Astrocyte (in vitro differentiated cells and primary cell): ENCODE measurements around the gene ATP6V0D1. TPM values are rescaled to one million over a fixed set of nuclear protein-coding genes. Genes with fewer than 3 reads are reported as not detected.

ENCODE experiments used
- DNase-seq: peaks from one replicate; pipeline ENCODE4 v3.0.0-alpha.2; 2010; ENCODE audit warnings: low read depth
- FAIRE-seq: peaks from 2 replicates; lab custom pipeline; 2011; peaks lifted over from hg19 to GRCh38; lab: Jason Lieb, UNC
- H2AFZ ChIP-seq: 2 replicates; pipeline ENCODE4 v1.6.0; 2012; ENCODE audit warnings: low read depth, low read length, inconsistent platforms
- H3K27ac ChIP-seq: 2 replicates; pipeline ENCODE4 v1.5.1; 2011; ENCODE audit warnings: low read depth, low read length, inconsistent platforms
- H3K27me3 ChIP-seq: 2 replicates; pipeline ENCODE4 v1.6.0; 2011; ENCODE audit warnings: low read length, inconsistent platforms; ENCODE audit not compliant: insufficient read depth
- H3K36me3 ChIP-seq: 2 replicates; pipeline ENCODE4 v1.5.1; 2011; ENCODE audit warnings: low read length, inconsistent platforms; ENCODE audit not compliant: insufficient read depth
- H3K4me1 ChIP-seq: 2 replicates; pipeline ENCODE4 v1.5.1; 2011; ENCODE audit warnings: low read length, inconsistent platforms; ENCODE audit not compliant: insufficient read depth
- H3K4me2 ChIP-seq: 2 replicates; pipeline ENCODE4 v1.6.0; 2012; ENCODE audit warnings: low read length, inconsistent platforms
- H3K4me3 ChIP-seq: 2 replicates; pipeline ENCODE4 v1.5.1; 2011; ENCODE audit warnings: low read depth, mild to moderate bottlenecking, low read length, inconsistent platforms; ENCODE audit not compliant: insufficient read depth
- H3K79me2 ChIP-seq: 2 replicates; pipeline ENCODE4 v1.6.0; 2012; ENCODE audit warnings: mild to moderate bottlenecking, low read length, inconsistent platforms; ENCODE audit not compliant: insufficient read depth
- H3K9ac ChIP-seq: 2 replicates; pipeline ENCODE4 v1.6.0; 2012; ENCODE audit warnings: mild to moderate bottlenecking, low read length, inconsistent platforms
- H3K9me3 ChIP-seq: 2 replicates; pipeline ENCODE4 v1.5.1; 2012; ENCODE audit warnings: low read depth, mild to moderate bottlenecking, low read length, inconsistent platforms; ENCODE audit not compliant: insufficient read depth
- H4K20me1 ChIP-seq: 2 replicates; pipeline ENCODE4 v1.6.0; 2012; ENCODE audit warnings: low read length, inconsistent platforms; ENCODE audit not compliant: insufficient read depth
- H3K27ac Mint-ChIP-seq: one replicate; pipeline ENCODE4 v1.8.0; 2021; ENCODE audit warnings: mild to moderate bottlenecking, mixed read lengths; ENCODE audit not compliant: unreplicated experiment
- H3K27me3 Mint-ChIP-seq: one replicate; pipeline ENCODE4 v1.8.0; 2021; ENCODE audit warnings: low read depth, mixed read lengths; ENCODE audit not compliant: unreplicated experiment
- H3K36me3 Mint-ChIP-seq: one replicate; pipeline ENCODE4 v1.8.0; 2021; ENCODE audit warnings: low read depth, mixed read lengths; ENCODE audit not compliant: unreplicated experiment
- H3K4me1 Mint-ChIP-seq: one replicate; pipeline ENCODE4 v1.8.0; 2021; ENCODE audit warnings: low read depth, mixed read lengths; ENCODE audit not compliant: unreplicated experiment
- H3K4me3 Mint-ChIP-seq: one replicate; pipeline ENCODE4 v1.8.0; 2021; ENCODE audit warnings: mild to moderate bottlenecking, moderate library complexity, mixed read lengths; ENCODE audit not compliant: unreplicated experiment
- H3K9me3 Mint-ChIP-seq: one replicate; pipeline ENCODE4 v1.8.0; 2021; ENCODE audit warnings: mild to moderate bottlenecking, mixed read lengths; ENCODE audit not compliant: unreplicated experiment
- CTCF ChIP-seq: IDR thresholded peaks from 2 replicates; pipeline ENCODE4 v1.5.1; 2011; ENCODE audit warnings: low read depth, mild to moderate bottlenecking, inconsistent platforms, low read length, moderate library complexity; ENCODE audit not compliant: insufficient read depth
- EZH2 ChIP-seq: IDR thresholded peaks from 2 replicates; pipeline ENCODE4 v1.6.1; 2012; ENCODE audit warnings: mild to moderate bottlenecking, low read length, inconsistent platforms; ENCODE audit not compliant: insufficient read depth
- total RNA-seq: library from RNA; stranded (reverse); gene quantifications from 2 replicates; pipeline ENCODE4 v1.2.1, GENCODE V29; 2021

Gene ATP6V0D1
- total RNA-seq, 1 donor from 2014 or later, result 114 TPM

- TF ChIP-seq EZH2 (no peak), CTCF (no peak)
- Mint-ChIP-seq H3K9me3 (no peaks in the 10 kb centered on the region), H3K36me3 (peaks cover 8% of the 10 kb centered on the region), H3K4me3 (no peak overlapping the region), H3K27ac (no peak overlapping the region), H3K27me3 (no peaks in the 10 kb centered on the region), H3K4me1 (peaks cover 3% of the 10 kb centered on the region)
- no peak overlapping the region for H2AFZ ChIP-seq
- H3K36me3 ChIP-seq, result peaks cover 5% of the 10 kb centered on the region
- no peak for DNase-seq
- no peak overlapping the region for H3K9ac ChIP-seq
- no peak overlapping the region for H3K27ac ChIP-seq
- no peaks in the 10 kb centered on the region for H3K9me3 ChIP-seq
- no peak overlapping the region for H3K4me3 ChIP-seq
- FAIRE-seq, result no peak
- H3K4me1 ChIP-seq, result no peaks in the 10 kb centered on the region
- H3K79me2 ChIP-seq, result peaks cover 88% of the 10 kb centered on the region
- H3K27me3 ChIP-seq, result no peaks in the 10 kb centered on the region
- no peak overlapping the region for H3K4me2 ChIP-seq
- peaks cover 91% of the 10 kb centered on the region for H4K20me1 ChIP-seq
Observed at GRCh38 chr16:67471758-67472384, 9.1 kb downstream of the ATP6V0D1 start.

GRCh38 chr16:67470359-67470758 is 10.6 kb downstream of the ATP6V0D1 start:
- Mint-ChIP-seq H3K4me3 (no peak overlapping the region), H3K4me1 (peaks cover 6% of the 10 kb centered on the region), H3K27ac (no peak overlapping the region), H3K27me3 (no peaks in the 10 kb centered on the region), H3K9me3 (no peaks in the 10 kb centered on the region), H3K36me3 (peaks cover 8% of the 10 kb centered on the region)
- no peak overlapping the region for H3K4me3 ChIP-seq
- H4K20me1 ChIP-seq, result peaks cover 93% of the 10 kb centered on the region
- H3K4me1 ChIP-seq, result peaks cover 4% of the 10 kb centered on the region
- no peak overlapping the region for H3K4me2 ChIP-seq
- no peak overlapping the region for H3K27ac ChIP-seq
- TF ChIP-seq CTCF, result no peak
- TF ChIP-seq EZH2, result no peak
- FAIRE-seq (no peak), DNase-seq (no peak)
- H3K36me3 ChIP-seq, result peaks cover under 1% of the 10 kb centered on the region
- H3K9me3 ChIP-seq, result no peaks in the 10 kb centered on the region
- no peak overlapping the region for H2AFZ ChIP-seq
- no peaks in the 10 kb centered on the region for H3K27me3 ChIP-seq
- H3K79me2 ChIP-seq, result peaks cover 85% of the 10 kb centered on the region
- H3K9ac ChIP-seq, result no peak overlapping the region

- no peaks in the 10 kb centered on the region for H3K27me3 Mint-ChIP-seq
- FAIRE-seq (no peak), DNase-seq (no peak)
- no peaks in the 10 kb centered on the region for H3K9me3 Mint-ChIP-seq
- H4K20me1 ChIP-seq, result peaks cover 93% of the 10 kb centered on the region
- TF ChIP-seq CTCF, result no peak
- TF ChIP-seq EZH2, result no peak
- H3K27ac ChIP-seq, result no peak overlapping the region
- H3K36me3 Mint-ChIP-seq, result peaks cover 5% of the 10 kb centered on the region
- no peak overlapping the region for H2AFZ ChIP-seq
- peaks cover 85% of the 10 kb centered on the region for H3K79me2 ChIP-seq
- no peak overlapping the region for H3K4me3 ChIP-seq
- no peak overlapping the region for H3K27ac Mint-ChIP-seq
- no peaks in the 10 kb centered on the region for H3K27me3 ChIP-seq
- H3K9me3 ChIP-seq, result no peaks in the 10 kb centered on the region
- H3K9ac ChIP-seq, result no peak overlapping the region
- H3K4me3 Mint-ChIP-seq, result no peak overlapping the region
- no peak overlapping the region for H3K4me2 ChIP-seq
- H3K4me1 Mint-ChIP-seq, result peaks cover 8% of the 10 kb centered on the region
- H3K36me3 ChIP-seq, result no peaks in the 10 kb centered on the region
- H3K4me1 ChIP-seq, result peaks cover 4% of the 10 kb centered on the region
Observed at GRCh38 chr16:67468731-67469130, 12.2 kb downstream of the ATP6V0D1 start.
